C4-2B (cell line): Measurements from ENCODE around the gene CHST12.

Source experiments
- ZFX ChIP-seq: fragments of 450-650 bp; IDR thresholded peaks from 2 replicates; pipeline ENCODE4 v1.6.1; 2017
- TF ChIP-seq, protein P1 (sequence below): fragments of 450-650 bp; conservative IDR thresholded peaks from 2 replicates; pipeline ENCODE4 v1.5.1; 2017; ENCODE audit warnings: mild to moderate bottlenecking

DNA sequence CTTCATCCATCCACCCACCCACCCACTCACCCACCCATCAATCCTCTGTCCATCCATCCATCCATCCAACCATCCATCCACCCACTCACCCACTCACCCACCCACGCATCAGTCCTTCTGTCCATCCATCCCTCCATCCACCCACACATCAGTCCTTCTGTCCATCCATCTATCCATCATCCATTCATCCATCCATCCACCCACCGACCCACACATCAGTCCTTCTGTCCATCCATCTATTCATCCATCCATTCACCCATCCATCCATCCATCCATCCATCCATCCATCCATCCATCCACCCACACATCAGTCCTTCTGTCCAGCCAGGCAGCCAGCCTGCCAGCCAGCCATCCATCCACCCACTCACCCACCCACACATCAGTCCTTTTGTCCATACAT is 88.6 kb downstream of the CHST12 start:
- TF ChIP-seq, protein P1, sequence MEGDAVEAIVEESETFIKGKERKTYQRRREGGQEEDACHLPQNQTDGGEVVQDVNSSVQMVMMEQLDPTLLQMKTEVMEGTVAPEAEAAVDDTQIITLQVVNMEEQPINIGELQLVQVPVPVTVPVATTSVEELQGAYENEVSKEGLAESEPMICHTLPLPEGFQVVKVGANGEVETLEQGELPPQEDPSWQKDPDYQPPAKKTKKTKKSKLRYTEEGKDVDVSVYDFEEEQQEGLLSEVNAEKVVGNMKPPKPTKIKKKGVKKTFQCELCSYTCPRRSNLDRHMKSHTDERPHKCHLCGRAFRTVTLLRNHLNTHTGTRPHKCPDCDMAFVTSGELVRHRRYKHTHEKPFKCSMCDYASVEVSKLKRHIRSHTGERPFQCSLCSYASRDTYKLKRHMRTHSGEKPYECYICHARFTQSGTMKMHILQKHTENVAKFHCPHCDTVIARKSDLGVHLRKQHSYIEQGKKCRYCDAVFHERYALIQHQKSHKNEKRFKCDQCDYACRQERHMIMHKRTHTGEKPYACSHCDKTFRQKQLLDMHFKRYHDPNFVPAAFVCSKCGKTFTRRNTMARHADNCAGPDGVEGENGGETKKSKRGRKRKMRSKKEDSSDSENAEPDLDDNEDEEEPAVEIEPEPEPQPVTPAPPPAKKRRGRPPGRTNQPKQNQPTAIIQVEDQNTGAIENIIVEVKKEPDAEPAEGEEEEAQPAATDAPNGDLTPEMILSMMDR, result no peak
- no peak for TF ChIP-seq ZFX
